Lung (tissue), 12 donors: ENCODE data around the gene PPP1R9B. TPM values are rescaled to one million over a fixed set of nuclear protein-coding genes. Genes with fewer than 3 reads are reported as not detected.

ENCODE experiments used
- ATAC-seq: fragments of 200-7000 bp; cut with Tn5 transposase; one replicate; pipeline ENCODE4 v1.9.1; 2020; ENCODE audit warnings: moderate number of reproducible peaks; ENCODE audit not compliant: insufficient read depth, low FRiP score
- DNase-seq, 3 donors: peaks; one replicate each; pipeline ENCODE4 v3.0.0-alpha.2; 2013 to 2017
- H3K27ac ChIP-seq, 2 donors: one replicate each; pipeline ENCODE4 v1.5.1; 2013; ENCODE audit warnings: mild to moderate bottlenecking in 2 of 2, moderate library complexity in 2 of 2, control low read depth in 1 of 2, inconsistent platforms in 1 of 2, low read depth in 1 of 2, low read length in 1 of 2
- H3K27me3 ChIP-seq, 3 donors: one replicate each; pipeline ENCODE4 v1.5.1; 2013; ENCODE audit warnings: low read length in 2 of 3; ENCODE audit not compliant: control insufficient read depth in 3 of 3, insufficient read depth in 3 of 3
- H3K36me3 ChIP-seq, 4 donors: one replicate each; pipeline ENCODE4 v1.5.1; 2013; ENCODE audit warnings: low read length in 4 of 4, mild to moderate bottlenecking in 1 of 4, moderate library complexity in 1 of 4; ENCODE audit not compliant: control insufficient read depth in 4 of 4, insufficient read depth in 4 of 4
- H3K4me1 ChIP-seq, 5 donors: one replicate each; pipeline ENCODE4 v1.5.1; 2013; ENCODE audit warnings: low read length in 5 of 5, mild to moderate bottlenecking in 2 of 5, moderate library complexity in 1 of 5; ENCODE audit not compliant: control insufficient read depth in 5 of 5, insufficient read depth in 5 of 5
- H3K4me3 ChIP-seq: one replicate; pipeline ENCODE4 v1.5.1; 2013; ENCODE audit warnings: mild to moderate bottlenecking, control low read depth, moderate library complexity
- H3K9ac ChIP-seq, 2 donors: one replicate each; pipeline ENCODE4 v1.5.1; 2013; ENCODE audit warnings: low read length in 2 of 2, control low read depth in 1 of 2; ENCODE audit not compliant: insufficient read depth in 1 of 2
- H3K9me3 ChIP-seq, 4 donors: one replicate each; pipeline ENCODE4 v1.5.1; 2013; ENCODE audit warnings: low read length in 3 of 4, mild to moderate bottlenecking in 1 of 4, moderate library complexity in 1 of 4; ENCODE audit not compliant: control insufficient read depth in 4 of 4, insufficient read depth in 3 of 4
- WGBS, 2 donors: extraction: QIAGEN DNeasy Blood & Tissue Kit; methylation state at CpG; one replicate each; pipeline ENCODE4 v1.1.7; 2013; 5-methylcytosine and 5-hydroxymethylcytosine counted together
- polyA plus RNA-seq, 2 donors: library from polyadenylated mRNA; stranded (reverse); fragments of 200-250 nt; gene quantifications; one replicate each; pipeline ENCODE4 v1.2.1, GENCODE V29; 2013
- total RNA-seq, 2 donors: library from RNA; depleted of rRNA in 1 of 2; stranded (reverse); fragments of >200 nt in 1 of 2; gene quantifications; one replicate each; pipeline ENCODE4 v1.2.1, GENCODE V29; 2014 to 2021
- TF ChIP-seq, protein P1 (sequence below): IDR thresholded peaks from 2 replicates; pipeline ENCODE4 v1.5.1; 2012; ENCODE audit warnings: mild to moderate bottlenecking; ENCODE audit errors: control extremely low read depth, extremely low read depth
- donor health status: control.
- donor health status: control.
- donor health status: Bipolar disorder and iron deficiency.
- donor health status: healthy.
- donor health status: DM: yes; HTN: yes; CAD: no.

Gene PPP1R9B
- total and polyA plus RNA-seq, 4 donors = 31.7 to 77.4 (median 49.8) TPM

DNA sequence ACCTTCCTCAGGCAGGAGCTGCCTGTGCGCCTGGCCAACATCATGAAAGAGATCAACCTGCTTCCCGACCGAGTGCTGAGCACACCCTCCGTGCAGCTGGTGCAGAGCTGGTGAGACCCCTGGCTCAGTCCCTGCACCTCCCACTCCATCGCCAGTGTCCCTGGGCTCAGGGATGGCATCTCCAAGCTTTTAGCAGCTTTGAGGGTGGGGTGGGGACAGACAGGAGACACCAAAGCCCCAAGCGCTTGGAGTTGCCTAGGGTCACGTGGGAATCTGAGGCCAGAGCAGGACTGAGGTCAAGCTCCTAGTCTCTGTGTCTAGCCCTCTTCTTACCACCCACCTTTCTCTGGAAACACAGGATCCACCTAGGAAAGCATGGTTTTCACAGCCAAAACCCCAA is 53.0 kb downstream of the PPP1R9B start:
- Histone ChIP-seq H3K4me3 (no peak overlapping the region), H3K4me1 (peaks cover 4 to 23% (median 12%) of the 10 kb centered on the region in 5 donors), H3K27ac (no peak overlapping the region), H3K36me3 (peaks cover 4 to 25% (median 16%) of the 10 kb centered on the region in 4 donors), H3K27me3 (no peaks in the 10 kb centered on the region), H3K9ac (no peak overlapping the region), H3K9me3 (no peaks in the 10 kb centered on the region)
- ATAC-seq = no peak
- WGBS, 2 donors = 92 to 93% methylated on average over 7 of the region's 7 CpGs
- TF ChIP-seq, protein P1, sequence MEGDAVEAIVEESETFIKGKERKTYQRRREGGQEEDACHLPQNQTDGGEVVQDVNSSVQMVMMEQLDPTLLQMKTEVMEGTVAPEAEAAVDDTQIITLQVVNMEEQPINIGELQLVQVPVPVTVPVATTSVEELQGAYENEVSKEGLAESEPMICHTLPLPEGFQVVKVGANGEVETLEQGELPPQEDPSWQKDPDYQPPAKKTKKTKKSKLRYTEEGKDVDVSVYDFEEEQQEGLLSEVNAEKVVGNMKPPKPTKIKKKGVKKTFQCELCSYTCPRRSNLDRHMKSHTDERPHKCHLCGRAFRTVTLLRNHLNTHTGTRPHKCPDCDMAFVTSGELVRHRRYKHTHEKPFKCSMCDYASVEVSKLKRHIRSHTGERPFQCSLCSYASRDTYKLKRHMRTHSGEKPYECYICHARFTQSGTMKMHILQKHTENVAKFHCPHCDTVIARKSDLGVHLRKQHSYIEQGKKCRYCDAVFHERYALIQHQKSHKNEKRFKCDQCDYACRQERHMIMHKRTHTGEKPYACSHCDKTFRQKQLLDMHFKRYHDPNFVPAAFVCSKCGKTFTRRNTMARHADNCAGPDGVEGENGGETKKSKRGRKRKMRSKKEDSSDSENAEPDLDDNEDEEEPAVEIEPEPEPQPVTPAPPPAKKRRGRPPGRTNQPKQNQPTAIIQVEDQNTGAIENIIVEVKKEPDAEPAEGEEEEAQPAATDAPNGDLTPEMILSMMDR = no peak
- DNase-seq = no peak

DNA sequence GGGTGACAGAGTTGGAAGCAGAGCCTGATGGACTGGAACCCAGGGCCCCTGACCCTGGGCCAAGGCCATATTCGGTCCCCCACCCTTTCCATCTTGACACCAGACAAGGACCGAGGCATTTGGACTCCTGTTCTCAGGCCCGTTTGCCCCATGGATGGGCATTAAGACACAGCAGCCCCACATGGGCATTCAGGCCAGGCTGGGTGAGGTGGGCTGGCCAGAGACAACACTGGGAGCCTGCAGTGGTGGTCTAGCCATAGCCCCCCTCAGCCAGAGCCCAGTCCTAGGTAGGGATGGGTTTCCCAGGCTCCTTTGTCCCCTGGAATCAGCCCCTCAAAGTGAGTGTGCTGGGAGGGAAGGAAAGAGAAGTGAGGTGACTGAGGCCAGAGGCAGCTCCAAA is 53.7 kb downstream of the PPP1R9B start:
- ATAC-seq (no peak), DNase-seq (no peak)
- no peaks in the 10 kb centered on the region for H3K9me3 ChIP-seq
- H3K9ac ChIP-seq = no peak overlapping the region
- 83% methylated on average over 3 of the region's 3 CpGs for WGBS, 2 donors
- peaks cover 4 to 25% (median 12%) of the 10 kb centered on the region in 5 donors for H3K4me1 ChIP-seq
- no peak overlapping the region for H3K4me3 ChIP-seq
- H3K27me3 ChIP-seq = no peaks in the 10 kb centered on the region
- peaks cover 4 to 25% (median 15%) of the 10 kb centered on the region in 4 donors for H3K36me3 ChIP-seq
- TF ChIP-seq, protein P1 = no peak
- H3K27ac ChIP-seq = peak overlapping the region; percentile 14 to 95

DNA sequence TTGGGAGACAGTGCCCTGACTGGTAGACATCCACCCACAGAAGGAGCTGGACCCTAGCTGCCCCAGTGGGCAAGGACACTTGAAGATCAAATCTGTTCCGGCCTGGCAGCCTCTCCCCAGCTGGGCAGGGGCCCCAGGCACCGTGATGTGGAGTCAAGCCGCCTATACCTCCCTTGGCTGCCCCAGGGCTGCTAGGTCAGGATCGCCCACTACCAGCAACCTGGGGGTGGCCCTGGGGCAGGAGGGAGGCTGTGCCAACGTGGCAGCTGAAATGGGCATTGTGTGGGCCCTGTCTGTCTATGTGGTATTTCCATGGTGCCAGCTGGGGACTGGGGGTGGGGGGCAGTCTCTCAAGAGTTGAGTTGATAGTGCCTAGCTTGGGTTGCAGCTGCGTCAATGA is 54.4 kb downstream of the PPP1R9B start:
- whole genome bisulfite sequencing, 2 donors = 27 to 39% methylated on average over 6 of the region's 6 CpGs
- no peak for DNase-seq
- TF ChIP-seq, protein P1 = no peak
- peaks cover 4 to 22% (median 13%) of the 10 kb centered on the region in 4 donors for H3K36me3 ChIP-seq
- H3K9me3 ChIP-seq = no peaks in the 10 kb centered on the region
- H3K4me1 ChIP-seq = peaks cover 4 to 27% (median 8%) of the 10 kb centered on the region in 5 donors
- H3K9ac ChIP-seq = peak overlapping the region; percentile 37 to 82
- H3K4me3 ChIP-seq = peak overlapping the region; percentile 81
- no peak for ATAC-seq
- peak overlapping the region; percentile 87 to 95 for H3K27ac ChIP-seq
- H3K27me3 ChIP-seq = no peaks in the 10 kb centered on the region

DNA sequence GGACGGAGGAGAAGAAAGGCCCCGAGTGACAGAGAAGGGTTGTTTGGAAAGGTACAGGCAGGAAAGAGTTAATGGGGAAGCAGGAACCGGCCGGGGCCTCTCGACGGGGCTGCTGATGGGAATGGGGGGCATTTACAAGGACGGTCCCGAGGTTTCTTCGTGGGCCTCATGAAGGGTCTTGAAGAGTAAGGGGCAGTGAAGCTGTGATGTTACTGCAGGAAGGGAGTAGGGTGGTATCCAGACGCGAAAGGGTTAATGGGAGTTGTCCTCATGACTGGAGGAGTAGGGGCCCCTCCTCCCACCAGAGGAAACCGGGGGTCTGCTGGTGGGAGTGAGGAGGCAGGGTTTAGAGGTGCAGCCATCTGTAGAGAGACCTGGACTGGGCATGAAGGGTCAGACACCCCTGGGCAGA is 54.8 kb downstream of the PPP1R9B start:
- peak; percentile 44 to 58 (median 51) for DNase-seq
- WGBS, 2 donors = 1% methylated on average over 12 of the region's 12 CpGs
- peaks cover 4 to 27% (median 7%) of the 10 kb centered on the region in 5 donors for H3K4me1 ChIP-seq
- H3K36me3 ChIP-seq = peaks cover 4 to 21% (median 13%) of the 10 kb centered on the region in 4 donors
- H3K4me3 ChIP-seq = peak overlapping the region; percentile 81
- no peak for ATAC-seq
- TF ChIP-seq, protein P1 = no peak
- no peaks in the 10 kb centered on the region for H3K27me3 ChIP-seq
- H3K9ac ChIP-seq = peak overlapping the region; percentile 37 to 82
- H3K9me3 ChIP-seq = no peaks in the 10 kb centered on the region
- H3K27ac ChIP-seq = peak overlapping the region; percentile 87 to 95
